ENCODE measurements around the gene GLP2R.

DNA sequence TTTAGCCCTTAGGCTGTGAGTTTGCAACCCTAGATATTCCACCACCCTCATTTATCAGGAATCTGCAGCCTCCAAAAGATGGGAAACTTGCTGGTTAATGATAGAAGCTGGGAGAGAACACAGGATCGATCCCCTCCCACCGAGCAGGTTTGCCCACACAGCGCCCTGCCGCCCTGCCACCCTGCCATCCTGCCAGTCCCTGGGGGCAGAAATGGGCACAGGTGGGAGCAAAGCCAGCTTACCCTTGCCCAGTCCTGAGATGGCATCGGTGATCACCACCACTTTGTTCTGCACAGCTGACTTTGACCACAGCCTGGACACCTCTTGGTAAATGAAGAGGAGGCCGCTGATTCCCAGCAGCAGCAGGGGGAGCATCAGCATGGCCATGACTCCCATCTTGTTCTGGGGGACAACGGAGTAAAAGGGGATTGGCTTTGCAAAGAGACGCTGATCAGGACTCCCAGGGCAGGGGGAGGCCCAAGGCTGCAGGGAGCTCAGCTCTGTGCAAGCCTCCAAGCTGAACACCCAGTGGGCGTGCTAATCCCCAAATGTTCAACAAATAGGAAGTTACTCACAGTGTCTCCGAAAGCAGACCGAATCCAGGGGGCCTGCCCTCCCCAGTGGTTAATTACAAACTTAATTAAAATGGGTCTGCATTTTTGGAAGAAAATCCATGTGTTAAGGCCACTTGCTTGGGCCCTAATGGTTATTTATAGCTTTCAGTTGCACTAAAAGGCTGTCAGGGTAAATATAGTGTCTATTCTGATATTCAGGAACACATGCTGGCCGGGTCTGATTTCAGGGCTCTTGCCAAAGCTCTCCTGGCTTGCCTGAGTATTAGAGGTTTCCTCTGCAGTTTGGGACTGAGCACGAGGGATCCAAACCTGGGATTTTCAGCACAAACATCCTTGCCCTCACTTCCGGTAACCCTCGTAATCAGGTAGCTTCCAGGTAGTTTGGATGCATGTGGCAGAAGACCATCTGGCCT is 34.5 kb upstream of the GLP2R start, which contains the start of gene DHRS7C:
- TF ChIP-seq CTCF (conservative IDR thresholded peaks at IDR 0.05; ENCODE audit: low read depth, low read length) (no peak), EZH2 (IDR thresholded peaks at IDR 0.05; ENCODE audit: borderline replicate concordance, low read depth, low read length, poor library complexity, severe bottlenecking) (no peak)

All from A673 (cell line).